Cardiac muscle cell (in vitro differentiated cells and primary cell): ENCODE measurements around the gene XRCC4. TPM values are rescaled to one million over a fixed set of nuclear protein-coding genes. Genes with fewer than 3 reads are reported as not detected.

Experiments used
- DNase-seq, 2 donors: peaks; one replicate each; pipeline versions ENCODE4 v3.0.0 to v3.0.0-alpha.2; 2010 to 2017; ENCODE audit warnings: low read depth in 1 of 2, low spot score in 1 of 2
- H3K27ac ChIP-seq: fragments of 200-600 bp; sonication (generic); 2 replicates; pipeline ENCODE4 v1.5.1; 2016
- H3K27me3 ChIP-seq: fragments of 200-600 bp; sonication (generic); 2 replicates; pipeline ENCODE4 v1.6.0; 2016; ENCODE audit warnings: control low read depth
- H3K36me3 ChIP-seq: fragments of 200-600 bp; sonication (generic); 2 replicates; pipeline ENCODE4 v1.5.1; 2016; ENCODE audit warnings: control low read depth
- H3K4me1 ChIP-seq: fragments of 200-600 bp; sonication (generic); 2 replicates; pipeline ENCODE4 v1.8.1; 2017; ENCODE audit warnings: low read depth, mild to moderate bottlenecking, mixed run types
- H3K4me3 ChIP-seq: fragments of 200-600 bp; sonication (generic); 2 replicates; pipeline ENCODE4 v1.5.1; 2016; ENCODE audit warnings: mild to moderate bottlenecking
- H3K9me3 ChIP-seq: fragments of 200-600 bp; sonication (generic); 2 replicates; pipeline ENCODE4 v1.5.1; 2017; ENCODE audit warnings: low read depth, mild to moderate bottlenecking, control low read depth
- CTCF ChIP-seq: IDR thresholded peaks from 2 replicates; pipeline ENCODE4 v1.5.1; 2012; ENCODE audit warnings: low read depth, mild to moderate bottlenecking, low read length
- polyA plus RNA-seq: library from polyadenylated mRNA; unstranded; fragments of >200 nt; fragmentation: Nextera tagmentation; extraction: Ambion mirVana; gene quantifications from 2 replicates; pipeline ENCODE4 v1.2.1, GENCODE V29; 2016
- total RNA-seq: library from RNA; depleted of rRNA; stranded (reverse); fragments of >200 nt; gene quantifications from 2 replicates; pipeline ENCODE4 v1.2.3, GENCODE V29; 2016

Gene XRCC4
- total and polyA plus RNA-seq, 2 experiments from 2014 or later, result 9.7 to 19.2 TPM

GRCh38 chr5:83048277-83048676 lies 29.1 kb upstream of the XRCC4 start:
- Histone ChIP-seq H3K27ac (no peak overlapping the region), H3K36me3 (no peaks in the 10 kb centered on the region), H3K27me3 (no peaks in the 10 kb centered on the region), H3K4me1 (peaks cover 16% of the 10 kb centered on the region), H3K9me3 (no peaks in the 10 kb centered on the region), H3K4me3 (no peak overlapping the region)
- no peak for DNase-seq
- no peak for TF ChIP-seq CTCF

GRCh38 chr5:83048811-83049210 lies 28.5 kb upstream of the XRCC4 start:
- Histone ChIP-seq H3K36me3 (no peaks in the 10 kb centered on the region), H3K9me3 (no peaks in the 10 kb centered on the region), H3K27me3 (no peaks in the 10 kb centered on the region), H3K27ac (no peak overlapping the region), H3K4me1 (peaks cover 19% of the 10 kb centered on the region), H3K4me3 (no peak overlapping the region)
- no peak for TF ChIP-seq CTCF
- no peak for DNase-seq

GRCh38 chr5:83049370-83049885 lies 27.9 kb upstream of the XRCC4 start:
- H3K36me3 ChIP-seq, result no peaks in the 10 kb centered on the region

GRCh38 chr5:83050723-83051340 lies 26.5 kb upstream of the XRCC4 start:
- Histone ChIP-seq H3K36me3 (peaks cover 3% of the 10 kb centered on the region), H3K27me3 (no peaks in the 10 kb centered on the region), H3K9me3 (no peaks in the 10 kb centered on the region), H3K4me1 (peaks cover 13% of the 10 kb centered on the region), H3K27ac (no peak overlapping the region), H3K4me3 (no peak overlapping the region)
- no peak for DNase-seq
- no peak for TF ChIP-seq CTCF

More at GRCh38 chr5:83049370-83049885, 27.9 kb upstream of the XRCC4 start:
- TF ChIP-seq CTCF, result no peak
- Histone ChIP-seq H3K4me3 (no peak overlapping the region), H3K27me3 (no peaks in the 10 kb centered on the region), H3K9me3 (no peaks in the 10 kb centered on the region), H3K27ac (no peak overlapping the region), H3K4me1 (peaks cover 19% of the 10 kb centered on the region)
- no peak for DNase-seq

- Histone ChIP-seq H3K27ac (no peak overlapping the region), H3K4me3 (no peak overlapping the region), H3K9me3 (no peaks in the 10 kb centered on the region), H3K36me3 (peaks cover 4% of the 10 kb centered on the region), H3K27me3 (no peaks in the 10 kb centered on the region), H3K4me1 (peaks cover 8% of the 10 kb centered on the region)
- no peak for TF ChIP-seq CTCF
- no peak for DNase-seq
Observed at GRCh38 chr5:83055166-83055565, 22.2 kb upstream of the XRCC4 start.

- Histone ChIP-seq H3K27ac (no peak overlapping the region), H3K9me3 (no peaks in the 10 kb centered on the region), H3K27me3 (no peaks in the 10 kb centered on the region), H3K4me3 (no peak overlapping the region), H3K4me1 (no peaks in the 10 kb centered on the region), H3K36me3 (peaks cover 4% of the 10 kb centered on the region)
- TF ChIP-seq CTCF, result no peak
- DNase-seq, result no peak
Observed at GRCh38 chr5:83058726-83059125, 18.6 kb upstream of the XRCC4 start.
